Liver (tissue), 3 donors: ENCODE measurements around the gene CHST14.

Experiments used
- CTCF ChIP-seq: fragments of 150-350 bp; IDR thresholded peaks from 2 replicates; pipeline ENCODE4 v1.5.1; 2017; ENCODE audit warnings: improper control_type of control experiment, low read depth, low read length; ENCODE audit not compliant: missing input control
- JUND ChIP-seq, 2 donors: IDR thresholded peaks; 2 replicates each; pipeline ENCODE4 v1.6.1; 2016; ENCODE audit warnings: antibody characterized with exemption in 2 of 2
- RAD21 ChIP-seq, 2 donors: IDR thresholded peaks; 2 replicates each; pipeline ENCODE4 v1.6.1; 2016; ENCODE audit warnings: antibody characterized with exemption in 2 of 2, mild to moderate bottlenecking in 2 of 2
- REST ChIP-seq: IDR thresholded peaks from 2 replicates; pipeline ENCODE4 v1.6.1; 2016; ENCODE audit warnings: antibody characterized with exemption, mild to moderate bottlenecking
- donor health status: healthy.
- donor health status: healthy.

- TF ChIP-seq JUND (IDR thresholded peaks at IDR 0.05) (no peak), REST (no peak), CTCF (no peak), RAD21 (IDR thresholded peaks at IDR 0.05) (no peak)
Measured at GRCh38 chr15:40479024-40479423, 8.2 kb downstream of the CHST14 start.
